Adrenal gland (tissue), 12 donors: Measurements from ENCODE around the gene PIM3. TPM values are rescaled to one million over a fixed set of nuclear protein-coding genes. Genes with fewer than 3 reads are reported as not detected.

ENCODE experiments used
- DNase-seq, 7 donors: peaks; one replicate each; pipeline ENCODE4 v3.0.0-alpha.2; 2019 to 2020
- H3K27ac ChIP-seq, 5 donors: fragments of 200-600 bp; sonication (generic) in 4 of 5; 1 replicate in 3 of 5; 2 replicates in 2 of 5; pipeline versions ENCODE4 v1.5.1 to v1.8.0; 2016 to 2020; ENCODE audit warnings: mild to moderate bottlenecking in 1 of 5
- H3K27me3 ChIP-seq: fragments of 200-600 bp; 2 replicates; pipeline ENCODE4 v1.8.0; 2021
- H3K36me3 ChIP-seq, 2 donors: fragments of 200-600 bp; replicated peaks in 1 of 2; 1 replicate in 1 of 2; 2 replicates in 1 of 2; pipeline versions ENCODE4 v1.5.1 to v1.8.0; 2018 to 2022
- H3K4me1 ChIP-seq, 2 donors: fragments of 200-600 bp; replicated peaks in 1 of 2; 1 replicate in 1 of 2; 2 replicates in 1 of 2; pipeline versions ENCODE4 v1.5.1 to v1.8.0; 2018 to 2021
- H3K4me3 ChIP-seq, 4 donors: fragments of 200-600 bp; sonication (generic) in 3 of 4; one replicate each; pipeline ENCODE4 v1.5.1; 2016 to 2018
- H3K9me3 ChIP-seq, 3 donors: fragments of 200-600 bp; sonication (generic) in 1 of 3; replicated peaks in 1 of 3; 1 replicate in 2 of 3; 2 replicates in 1 of 3; pipeline versions ENCODE4 v1.5.1 to v1.8.0; 2016 to 2021
- CTCF ChIP-seq, 6 experiments: fragments of 450-650 bp in 4 of 6; fragments of 200-600 bp in 2 of 6; sonication (generic) in 1 of 6; IDR thresholded peaks; 1 replicate in 5 of 6; 2 replicates in 1 of 6; pipeline versions ENCODE4 v1.5.1 to v1.8.0; 2016 to 2021; ENCODE audit warnings: antibody characterized with exemption in 6 of 6, mild to moderate bottlenecking in 2 of 6, moderate library complexity in 1 of 6
- POLR2A ChIP-seq, 2 donors: fragments of 450-650 bp; IDR thresholded peaks; one replicate each; pipeline ENCODE4 v1.6.1; 2017; ENCODE audit warnings: antibody characterized with exemption in 2 of 2, mild to moderate bottlenecking in 2 of 2, moderate library complexity in 1 of 2
- WGBS, 4 donors: extraction: QIAGEN DNeasy Blood & Tissue Kit in 2 of 4; methylation state at CpG; one replicate each; pipeline versions ENCODE4 v1.1.5 to v1.1.7; 2013 to 2017; 5-methylcytosine and 5-hydroxymethylcytosine counted together
- intact Hi-C, 2 donors: fragments of 100-400 bp; cut with DNase I; formaldehyde crosslinking; loops; one replicate each; pipeline versions ENCODE4 v1.14.1 to v1.15.0; 2022 to 2023
- polyA plus RNA-seq, 3 donors: library from polyadenylated mRNA; stranded (reverse); fragments of 200-250 nt in 2 of 3; fragments of 350-450 nt in 1 of 3; fragmentation: Illumina TruSeq in 1 of 3; extraction: RNeasy Lipid Tissue Mini Kit (QIAGEN cat#74804) in 1 of 3; gene quantifications; one replicate each; pipeline ENCODE4 v1.2.3, GENCODE V29; 2013 to 2014
- total RNA-seq, 9 donors: library from RNA; depleted of rRNA in 4 of 9; stranded (reverse); fragments of >200 nt in 4 of 9; fragments of 120-200 nt in 1 of 9; fragmentation: NEBNext Ultra II Directional in 1 of 9; extraction: Animal tissue kit (Norgen Biotek cat#: 25700) in 1 of 9; gene quantifications; one replicate each; pipeline versions ENCODE4 v1.1.0 to v1.2.4, GENCODE V29; 2013 to 2023
- donor health status: healthy with polysubstance abuse.
- donor health status: Bipolar disorder and iron deficiency.
- donor health status: DM: yes; HTN: yes; CAD: no.
- donor health status: DM: no; HTN: no; CAD: no.
- donor health status: DM: no; HTN: no; CAD: no.
- donor health status: DM: yes; HTN: yes; CAD: no.

PIM3 gene
- total and polyA plus RNA-seq, 12 donors = 7.2 to 99.2 (median 51.7) TPM

GRCh38 chr22:49946612-49947295, 13.8 kb upstream of the PIM3 start:
- H3K9me3 ChIP-seq = no peaks in the 10 kb centered on the region
- no peaks in the 10 kb centered on the region for H3K27me3 ChIP-seq
- H3K36me3 ChIP-seq = no peaks in the 10 kb centered on the region
- intact Hi-C loops = no loop called here
- 85 to 91% (median 90%) methylated on average over 8 to 17 of the region's 17 CpGs for WGBS, 4 donors
- no peaks in the 10 kb centered on the region for H3K4me1 ChIP-seq
- no peak overlapping the region for H3K4me3 ChIP-seq
- no peak overlapping the region for H3K27ac ChIP-seq
- DNase-seq = no peak
- TF ChIP-seq POLR2A (IDR thresholded peaks at IDR 0.05) (no peak), CTCF (IDR thresholded peaks at IDR 0.05) (no peak)

DNA sequence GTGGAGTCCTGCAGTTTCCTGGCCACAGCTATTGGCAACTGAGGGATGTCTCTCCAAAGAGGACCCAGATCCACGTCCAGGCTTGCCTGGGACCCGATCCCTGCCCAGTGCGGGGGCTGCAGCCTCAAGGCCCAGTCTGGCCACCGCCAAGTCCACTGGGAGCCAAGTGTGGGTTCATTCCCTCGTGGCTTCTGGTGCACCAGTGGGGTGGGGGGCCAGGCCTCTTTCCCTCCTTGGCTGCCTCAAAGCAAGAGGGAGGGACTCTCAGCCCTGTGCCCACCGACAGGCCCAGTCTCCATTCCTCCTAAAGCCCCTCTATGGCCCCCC, 13.3 kb upstream of the PIM3 start:
- Histone ChIP-seq H3K27me3 (no peaks in the 10 kb centered on the region), H3K36me3 (no peaks in the 10 kb centered on the region), H3K4me1 (no peaks in the 10 kb centered on the region), H3K9me3 (no peaks in the 10 kb centered on the region), H3K4me3 (no peak overlapping the region), H3K27ac (no peak overlapping the region)
- intact Hi-C loops = no loop called here
- DNase-seq = no peak
- no peak for TF ChIP-seq CTCF (IDR thresholded peaks at IDR 0.05)
- no peak for TF ChIP-seq POLR2A (IDR thresholded peaks at IDR 0.05)
- WGBS, 4 donors = 80 to 97% (median 88%) methylated on average over 1 to 6 of the region's 6 CpGs

DNA sequence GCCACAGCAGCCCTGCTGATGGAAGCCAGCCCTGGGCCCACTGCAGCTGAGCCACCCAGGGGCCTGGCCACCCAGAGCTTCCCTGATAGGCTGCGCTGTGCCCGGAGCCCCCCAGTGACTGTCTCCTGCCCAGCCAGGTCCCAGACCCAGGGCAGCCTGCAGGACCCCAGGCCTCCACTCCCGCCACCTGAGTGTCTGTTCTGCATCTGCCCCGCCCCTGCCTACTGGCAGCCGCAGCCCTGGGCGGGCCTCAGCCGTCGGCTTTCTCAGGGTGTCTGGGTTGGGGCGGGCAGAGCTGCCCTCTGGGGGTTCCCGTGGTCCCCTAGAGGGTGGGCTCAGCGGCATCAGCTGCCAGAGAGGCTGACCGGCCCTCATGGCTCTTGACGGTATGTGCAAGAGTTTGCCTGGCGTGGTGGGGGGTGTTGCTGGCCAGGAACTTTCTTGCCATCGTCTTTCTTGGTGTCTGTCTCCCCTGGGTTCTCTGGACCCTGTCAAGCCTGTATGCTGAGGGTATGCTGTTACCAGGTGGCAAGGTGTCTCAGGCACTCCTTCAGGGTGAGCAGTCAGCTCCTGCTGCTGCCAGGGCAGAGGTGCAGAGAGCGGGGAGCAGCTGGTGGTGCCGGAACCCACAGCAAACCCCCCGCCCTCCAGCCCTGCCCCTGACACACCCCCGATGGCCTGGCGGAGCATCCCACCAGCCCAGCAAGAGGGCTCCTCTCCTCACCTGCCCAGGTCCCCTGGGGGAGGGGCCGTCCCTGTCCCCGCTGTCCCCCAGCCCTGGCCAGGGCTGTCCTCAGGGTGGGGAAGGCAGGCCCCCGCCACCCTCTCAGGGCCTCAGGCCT, 12.2 kb upstream of the PIM3 start:
- peaks cover 0 to 6% of the 10 kb centered on the region in 2 donors for H3K4me1 ChIP-seq
- no peaks in the 10 kb centered on the region for H3K27me3 ChIP-seq
- DNase-seq = no peak
- H3K36me3 ChIP-seq = no peaks in the 10 kb centered on the region
- no peak overlapping the region for H3K4me3 ChIP-seq
- H3K9me3 ChIP-seq = no peaks in the 10 kb centered on the region
- intact Hi-C loops = no loop called here
- no peak overlapping the region for H3K27ac ChIP-seq
- no peak for TF ChIP-seq POLR2A (IDR thresholded peaks at IDR 0.05)
- no peak for TF ChIP-seq CTCF (IDR thresholded peaks at IDR 0.05)
- 85 to 95% (median 86%) methylated on average over 12 to 23 of the region's 23 CpGs; no CpG with 5 or more reads in 1 of the 4 donors for WGBS, 4 donors

GRCh38 chr22:49948958-49949913, 11.3 kb upstream of the PIM3 start:
- no peak for DNase-seq
- TF ChIP-seq CTCF (IDR thresholded peaks at IDR 0.05) = no peak
- no peak for TF ChIP-seq POLR2A (IDR thresholded peaks at IDR 0.05)
- H3K27ac ChIP-seq = no peak overlapping the region
- H3K4me3 ChIP-seq = no peak overlapping the region
- no peaks in the 10 kb centered on the region for H3K36me3 ChIP-seq
- peaks cover 0 to 12% of the 10 kb centered on the region in 2 donors for H3K4me1 ChIP-seq
- H3K9me3 ChIP-seq = no peaks in the 10 kb centered on the region
- intact Hi-C loops = no loop called here
- no peaks in the 10 kb centered on the region for H3K27me3 ChIP-seq
- 87 to 100% (median 90%) methylated on average over 3 to 42 of the region's 42 CpGs for WGBS, 4 donors
